SW 1271 (cell line): ENCODE measurements around the gene TRIM7.

Source experiments
- DNase-seq, 2 experiments: peaks; one replicate each; lab custom pipeline; 2025; lab: John Stamatoyannopoulos, UW

Gene TRIM7

DNA sequence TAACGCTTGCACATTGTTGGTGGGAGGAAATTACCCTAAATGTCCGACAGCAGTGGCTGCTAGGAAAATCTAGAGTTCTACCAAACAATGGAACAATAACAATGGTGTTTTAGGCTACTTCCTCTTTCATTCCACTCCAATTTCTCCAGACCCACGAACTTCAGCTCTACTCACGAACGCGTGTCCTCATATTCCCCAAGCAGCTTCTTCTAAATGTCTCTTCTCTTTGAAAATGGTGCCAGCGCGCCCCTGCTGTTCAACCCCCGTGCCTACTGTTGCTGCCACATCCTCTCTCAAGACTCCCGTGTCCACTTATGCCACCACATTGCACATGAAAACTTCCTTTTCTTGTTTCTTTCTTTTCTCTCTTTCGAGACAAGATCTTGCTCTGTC, 32.0 kb downstream of the TRIM7 start:
- DNase-seq = no peak

DNA sequence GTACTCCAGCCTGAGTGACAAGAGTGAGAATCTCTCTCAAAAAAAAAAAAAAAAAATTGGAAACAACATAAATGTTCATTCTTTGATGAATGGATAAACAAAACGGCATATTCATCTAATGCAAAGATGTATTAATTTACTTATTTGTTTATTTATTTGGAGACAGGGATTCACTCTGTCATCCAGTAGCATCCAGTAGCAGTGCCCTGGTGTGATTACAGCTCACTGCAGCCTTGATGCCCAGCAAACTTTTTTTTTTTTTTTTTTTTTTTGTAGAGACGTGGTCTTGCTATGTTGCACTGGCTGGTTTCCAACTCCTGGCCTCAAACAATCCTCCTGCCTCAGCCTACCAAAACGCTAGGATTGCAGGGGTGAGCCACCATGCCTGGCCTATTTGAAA, 33.2 kb downstream of the TRIM7 start:
- no peak for DNase-seq

DNA sequence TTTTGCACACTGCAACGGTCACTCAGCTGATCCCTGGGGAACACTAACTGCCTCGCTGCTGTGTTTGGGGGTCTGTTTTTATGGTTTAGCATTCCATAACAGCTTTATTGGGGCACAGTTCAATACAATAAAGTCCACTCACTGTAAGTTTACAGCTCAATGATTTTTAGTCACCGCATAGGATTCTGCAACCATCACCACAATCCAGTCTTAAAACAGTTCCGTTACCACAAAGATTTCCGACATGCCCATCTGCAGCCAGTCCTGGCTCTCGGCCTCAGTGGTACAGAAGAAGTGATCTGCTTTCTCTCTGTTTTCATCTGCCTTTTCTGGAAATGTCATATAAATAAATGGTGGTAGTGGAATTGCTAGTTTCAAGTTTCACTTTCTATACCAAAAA, 34.0 kb downstream of the TRIM7 start:
- no peak for DNase-seq

DNA sequence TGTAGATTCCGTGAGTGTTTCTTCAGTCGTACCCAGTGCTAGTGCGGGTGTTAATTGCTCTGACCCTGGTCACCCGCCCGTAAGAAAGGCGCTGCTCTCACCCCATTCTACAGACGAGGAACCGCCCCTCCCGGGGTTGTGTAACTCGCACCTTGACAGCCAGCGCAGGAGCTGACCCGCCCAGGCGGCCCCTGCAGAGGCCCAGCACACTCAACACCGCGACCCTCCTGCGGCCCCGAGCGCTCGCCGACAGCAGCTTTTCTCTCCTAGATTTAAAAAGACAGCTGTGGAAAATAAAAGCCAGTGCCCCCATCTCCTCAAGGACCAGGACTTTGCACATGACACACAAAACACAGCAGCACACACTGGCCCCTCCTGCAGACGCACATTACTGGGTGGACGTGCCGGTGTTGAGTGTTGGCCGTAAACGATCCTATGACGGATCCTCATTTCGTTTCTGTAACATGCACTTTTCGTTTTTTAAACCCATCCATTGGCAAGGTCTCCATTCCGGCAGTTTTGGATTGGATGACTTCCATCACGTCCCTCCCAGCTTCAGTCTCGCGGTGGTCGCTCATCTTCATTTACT, 34.7 kb downstream of the TRIM7 start:
- DNase-seq = no peak

DNA sequence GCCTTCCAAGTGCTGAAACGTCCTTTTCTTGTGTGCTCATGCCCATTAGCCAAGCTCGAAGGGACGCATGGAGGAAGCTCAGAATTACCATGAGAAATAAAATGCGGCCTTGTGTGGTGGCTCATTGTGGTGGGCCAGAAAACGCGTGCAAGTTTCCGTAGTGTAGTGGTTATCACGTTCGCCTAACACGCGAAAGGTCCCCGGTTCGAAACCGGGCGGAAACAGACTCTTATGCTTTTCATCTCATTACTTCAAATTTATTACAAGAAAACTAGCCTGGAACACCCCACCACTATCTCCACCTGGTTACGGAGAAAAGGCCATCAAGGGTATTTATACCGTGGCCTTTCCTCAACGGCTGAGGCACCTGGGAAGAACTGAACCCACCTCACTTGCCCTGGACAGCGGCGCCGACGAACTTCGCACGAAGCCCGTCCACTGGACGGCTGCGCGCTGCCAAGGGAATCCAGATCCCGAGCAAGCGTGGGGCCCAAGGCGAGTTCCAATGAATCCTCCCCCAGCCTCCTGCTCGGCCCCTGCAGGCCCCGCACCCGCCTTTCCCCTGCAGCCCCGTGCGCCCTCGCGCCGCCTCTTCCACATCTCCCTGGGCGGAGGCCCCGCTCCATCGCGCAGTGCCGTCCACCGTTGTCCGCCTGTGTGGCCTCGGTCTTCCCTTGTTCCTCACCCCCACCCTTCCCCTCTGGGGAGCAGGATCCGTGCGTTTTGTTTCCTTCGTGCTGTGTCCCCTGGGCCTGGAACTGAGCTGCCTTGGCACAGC, 35.3 kb downstream of the TRIM7 start:
- DNase-seq = peak; percentile 48 to 49

DNA sequence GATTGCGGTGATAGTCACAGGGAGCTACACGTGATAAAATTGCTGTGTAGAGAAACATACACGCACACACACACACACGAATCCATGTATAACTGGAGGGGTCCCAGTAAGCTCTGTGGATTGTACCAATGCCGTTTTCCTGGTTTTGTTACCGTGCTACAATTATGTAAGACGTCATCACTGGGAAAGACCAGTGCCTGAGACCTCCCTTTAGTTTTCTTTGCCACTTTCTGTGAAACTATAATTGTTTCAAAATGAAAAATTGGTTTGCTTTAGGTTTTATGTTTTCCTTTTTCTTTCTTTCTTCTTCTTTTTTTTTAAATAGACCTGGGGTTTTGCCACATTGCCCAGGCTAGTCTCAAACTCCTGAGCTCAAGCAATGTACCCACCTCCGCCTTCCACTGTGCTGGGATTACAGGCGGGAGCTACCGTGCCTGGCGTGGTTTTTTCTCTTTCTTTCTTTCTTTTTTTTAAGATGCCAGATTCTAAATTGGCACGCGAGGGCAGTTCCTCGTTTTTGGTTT, 36.3 kb downstream of the TRIM7 start:
- DNase-seq = no peak

DNA sequence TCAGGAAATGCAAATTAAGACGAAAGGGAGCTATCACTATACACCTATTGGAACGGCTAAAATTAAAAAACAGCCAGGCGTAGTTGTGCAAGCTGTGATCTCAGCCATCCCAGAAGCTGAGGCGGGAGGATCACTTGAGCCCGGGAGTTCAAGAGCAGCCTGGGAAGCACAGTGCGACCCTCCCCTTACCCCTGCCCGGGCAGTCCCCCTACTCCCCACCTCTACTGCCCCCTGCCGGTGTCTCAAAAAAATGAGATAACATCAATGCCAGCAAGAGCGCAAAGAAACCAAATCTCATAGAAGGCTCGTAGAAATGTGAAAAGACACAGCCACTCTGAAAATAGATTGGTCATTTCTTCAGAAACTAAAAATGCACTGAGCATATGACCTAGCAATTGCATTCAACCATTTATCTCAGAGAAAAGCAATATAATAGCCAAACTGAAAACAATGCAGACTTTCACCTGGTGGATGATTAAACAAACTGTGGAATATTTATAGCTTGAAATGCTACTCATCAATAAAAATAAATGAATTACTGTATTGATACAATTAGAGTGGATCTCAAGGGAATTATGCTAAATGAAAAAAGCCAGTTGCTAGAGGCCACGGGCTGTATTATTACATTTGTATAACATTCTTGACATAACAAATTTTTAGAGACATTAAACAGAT, 37.0 kb downstream of the TRIM7 start:
- DNase-seq = peak in 1 of 2 experiments; percentile 18

DNA sequence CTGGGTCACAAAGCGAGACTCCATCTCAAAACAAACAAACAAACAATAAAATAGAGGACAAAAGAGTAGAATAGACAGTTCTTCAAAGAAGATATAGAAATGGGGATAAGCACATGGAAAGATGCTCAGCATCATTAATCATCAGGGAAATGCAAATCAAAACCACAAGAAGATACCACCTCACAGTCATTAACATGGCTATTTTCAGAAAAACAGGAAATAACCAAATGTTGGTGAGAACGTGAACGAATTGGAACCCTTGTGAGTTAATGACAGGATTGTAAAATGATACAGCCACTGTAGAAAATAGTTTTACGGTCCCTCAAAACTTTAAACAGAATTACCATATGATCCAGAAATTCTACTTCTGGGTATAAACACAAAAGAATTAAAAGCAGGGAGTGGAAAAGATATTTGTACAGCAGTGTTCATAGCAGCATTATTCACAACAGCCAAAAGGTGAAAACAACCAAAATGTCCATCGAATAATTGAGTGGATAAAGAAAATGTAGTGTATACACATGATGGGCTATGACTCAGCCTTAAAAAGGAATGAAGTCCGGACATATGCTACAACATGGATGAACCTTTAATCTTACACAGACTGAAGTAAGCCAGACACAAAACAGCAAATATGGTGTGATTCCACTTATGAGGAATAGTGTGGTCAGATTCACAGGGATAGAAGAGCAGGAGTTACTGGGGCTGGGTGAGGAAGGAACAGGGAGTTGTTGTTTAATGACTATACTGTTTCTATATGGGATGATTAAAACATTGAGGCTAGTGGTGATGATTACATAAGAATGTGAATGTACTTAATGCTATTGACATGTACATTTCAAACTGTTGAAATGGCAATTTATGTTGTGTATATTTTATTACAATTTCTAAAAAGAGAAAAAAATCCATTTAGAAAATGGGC, 37.9 kb downstream of the TRIM7 start:
- DNase-seq = no peak

DNA sequence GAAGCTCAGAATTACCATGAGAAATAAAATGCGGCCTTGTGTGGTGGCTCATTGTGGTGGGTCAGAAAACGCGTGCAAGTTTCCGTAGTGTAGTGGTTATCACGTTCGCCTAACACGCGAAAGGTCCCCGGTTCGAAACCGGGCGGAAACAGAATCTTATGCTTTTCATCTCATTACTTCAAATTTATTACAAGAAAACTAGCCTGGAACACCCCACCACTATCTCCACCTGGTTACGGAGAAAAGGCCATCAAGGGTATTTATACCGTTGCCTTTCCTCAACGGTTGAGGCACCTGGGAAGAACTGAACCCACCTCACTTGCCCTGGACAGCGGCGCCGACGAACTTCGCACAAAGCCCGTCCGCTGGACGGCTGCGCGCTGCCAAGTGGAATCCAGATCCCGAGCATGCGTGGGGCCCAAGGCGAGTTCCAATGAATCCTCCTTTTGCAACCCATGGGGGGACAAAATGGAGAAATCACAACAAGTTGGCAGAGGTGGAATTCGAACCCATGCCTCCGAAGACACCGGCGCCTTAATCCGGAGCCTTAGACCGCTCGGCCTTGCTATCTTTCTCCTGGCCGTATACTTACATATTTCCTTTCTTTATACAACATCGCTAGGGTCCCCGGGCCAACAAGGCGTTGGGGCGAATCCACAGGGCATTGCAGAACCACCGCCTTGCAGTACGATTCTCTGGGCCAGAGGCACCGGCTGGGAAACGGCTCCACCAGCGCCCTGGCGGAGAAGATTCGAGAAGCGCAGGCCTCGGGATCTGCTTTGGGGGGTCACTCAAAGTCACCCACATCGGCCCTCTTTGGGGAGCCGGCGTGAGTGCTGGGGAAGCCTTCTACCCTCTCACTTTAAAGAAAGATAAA, 40.7 kb downstream of the TRIM7 start:
- no peak for DNase-seq

DNA sequence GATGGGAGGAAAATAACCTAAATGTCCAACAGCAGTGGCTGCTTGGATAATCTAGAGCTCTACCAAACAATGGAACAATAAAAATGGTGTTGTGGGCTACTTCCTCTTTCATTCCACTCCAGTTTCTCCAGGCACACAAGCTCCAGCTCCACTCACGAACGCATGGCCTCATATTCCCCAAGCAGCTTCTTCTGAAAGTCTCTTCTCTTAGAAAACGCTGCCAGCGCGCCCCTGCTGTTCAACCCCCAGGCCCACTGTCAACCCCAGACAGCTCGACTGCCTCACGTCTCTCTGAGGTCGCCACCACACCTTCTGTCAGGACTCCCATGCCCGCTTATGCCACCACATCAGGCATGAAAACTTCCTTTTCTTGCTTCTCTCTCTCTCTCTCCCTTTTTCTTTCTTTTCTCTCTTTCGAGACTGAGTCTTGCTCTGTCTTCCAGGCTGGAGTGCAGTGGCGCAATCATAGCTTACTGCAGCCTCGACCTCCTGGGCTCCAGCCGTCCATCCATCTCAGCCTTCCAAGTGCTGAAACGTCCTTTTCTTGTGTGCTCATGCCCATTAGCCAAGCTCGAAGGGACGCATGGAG, 41.4 kb downstream of the TRIM7 start:
- no peak for DNase-seq

DNA sequence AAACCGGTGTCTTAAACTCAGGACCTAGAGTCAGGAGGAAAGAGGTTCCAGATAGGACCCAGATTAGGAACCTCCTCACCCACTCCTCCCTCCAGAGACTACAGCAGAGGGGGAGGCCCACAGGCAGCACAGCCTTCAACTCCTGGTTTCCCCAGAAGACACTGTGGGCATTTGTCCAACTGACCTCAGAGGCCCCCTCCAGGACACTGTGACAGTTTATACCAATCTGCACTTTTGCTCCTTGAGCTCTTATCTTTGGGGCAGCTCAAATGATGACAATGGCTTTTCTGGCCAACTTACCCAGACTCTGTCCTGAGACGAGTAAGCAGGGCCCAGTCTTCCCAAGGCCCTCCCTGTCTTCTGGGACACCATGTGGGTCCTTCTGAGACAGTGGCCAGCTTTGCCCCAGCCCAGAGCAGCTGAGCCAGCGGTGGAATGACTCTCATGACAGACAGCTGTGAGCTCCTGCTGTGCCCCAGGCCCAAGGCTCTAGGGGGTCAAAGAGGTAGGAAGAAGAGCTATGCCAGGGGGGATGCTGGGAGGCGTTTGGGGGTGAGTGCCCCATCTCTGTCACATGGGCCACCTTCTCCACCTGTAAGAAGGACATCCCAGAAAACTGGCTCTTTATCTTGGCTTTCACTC, 43.3 kb downstream of the TRIM7 start:
- DNase-seq = no peak

DNA sequence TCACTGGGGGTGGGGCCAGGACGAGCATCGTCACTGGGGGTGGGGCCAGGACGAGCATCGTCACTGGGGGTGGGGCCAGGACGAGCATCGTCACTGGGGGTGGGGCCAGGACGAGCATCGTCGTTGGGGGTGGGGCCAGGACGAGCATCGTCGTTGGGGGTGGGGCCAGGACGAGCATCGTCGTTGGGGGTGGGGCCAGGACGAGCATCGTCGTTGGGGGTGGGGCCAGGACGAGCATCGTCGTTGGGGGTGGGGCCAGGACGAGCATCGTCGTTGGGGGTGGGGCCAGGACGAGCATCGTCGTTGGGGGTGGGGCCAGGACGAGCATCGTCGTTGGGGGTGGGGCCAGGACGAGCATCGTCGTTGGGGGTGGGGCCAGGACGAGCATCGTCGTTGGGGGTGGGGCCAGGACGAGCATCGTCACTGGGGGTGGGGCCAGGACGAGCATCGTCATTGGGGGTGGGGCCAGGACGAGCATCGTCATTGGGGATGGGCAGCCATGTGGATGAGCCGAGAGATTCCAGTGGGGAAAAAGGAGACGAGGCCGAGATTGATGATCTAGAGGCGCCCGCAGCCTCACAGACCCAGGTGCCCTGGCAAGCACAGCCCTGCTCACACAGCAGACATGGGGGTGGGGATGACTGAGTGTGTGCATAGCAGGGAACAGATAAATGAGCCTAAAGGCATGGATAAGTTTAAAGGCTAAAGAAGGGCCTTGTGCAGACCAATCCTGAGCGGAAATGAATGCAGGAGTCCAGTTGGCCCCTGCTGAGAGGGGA, 44.1 kb downstream of the TRIM7 start:
- DNase-seq = peak in 1 of 2 experiments; percentile 11

DNA sequence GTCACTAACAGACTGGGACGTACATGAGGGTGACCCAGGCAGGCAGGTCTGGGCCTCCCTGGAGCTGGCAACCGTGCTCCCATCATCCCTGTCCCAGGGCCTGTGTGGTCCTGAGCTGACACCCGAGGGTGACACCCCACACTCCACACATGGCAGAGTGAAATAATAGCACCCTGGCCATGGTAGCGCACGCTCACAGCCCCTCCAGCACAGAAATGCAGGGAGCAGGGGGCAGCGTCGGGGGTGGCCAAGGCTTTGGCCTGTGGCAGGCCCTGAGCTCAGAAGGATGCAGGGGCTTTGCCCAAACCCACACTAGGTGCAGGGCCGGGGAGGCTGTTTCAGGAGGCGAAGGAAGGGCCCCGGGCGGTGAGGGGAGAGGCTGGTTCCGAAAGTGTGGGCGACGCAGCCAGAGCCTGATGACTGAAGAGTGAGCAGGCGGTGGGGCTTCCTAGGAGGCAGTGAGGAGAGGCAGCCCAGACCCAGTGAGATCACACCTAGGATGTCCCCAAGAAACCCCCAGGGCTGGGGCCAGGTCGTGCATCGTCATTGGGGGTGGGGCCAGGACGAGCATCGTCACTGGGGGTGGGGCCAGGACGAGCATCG, 44.7 kb downstream of the TRIM7 start:
- no peak for DNase-seq

DNA sequence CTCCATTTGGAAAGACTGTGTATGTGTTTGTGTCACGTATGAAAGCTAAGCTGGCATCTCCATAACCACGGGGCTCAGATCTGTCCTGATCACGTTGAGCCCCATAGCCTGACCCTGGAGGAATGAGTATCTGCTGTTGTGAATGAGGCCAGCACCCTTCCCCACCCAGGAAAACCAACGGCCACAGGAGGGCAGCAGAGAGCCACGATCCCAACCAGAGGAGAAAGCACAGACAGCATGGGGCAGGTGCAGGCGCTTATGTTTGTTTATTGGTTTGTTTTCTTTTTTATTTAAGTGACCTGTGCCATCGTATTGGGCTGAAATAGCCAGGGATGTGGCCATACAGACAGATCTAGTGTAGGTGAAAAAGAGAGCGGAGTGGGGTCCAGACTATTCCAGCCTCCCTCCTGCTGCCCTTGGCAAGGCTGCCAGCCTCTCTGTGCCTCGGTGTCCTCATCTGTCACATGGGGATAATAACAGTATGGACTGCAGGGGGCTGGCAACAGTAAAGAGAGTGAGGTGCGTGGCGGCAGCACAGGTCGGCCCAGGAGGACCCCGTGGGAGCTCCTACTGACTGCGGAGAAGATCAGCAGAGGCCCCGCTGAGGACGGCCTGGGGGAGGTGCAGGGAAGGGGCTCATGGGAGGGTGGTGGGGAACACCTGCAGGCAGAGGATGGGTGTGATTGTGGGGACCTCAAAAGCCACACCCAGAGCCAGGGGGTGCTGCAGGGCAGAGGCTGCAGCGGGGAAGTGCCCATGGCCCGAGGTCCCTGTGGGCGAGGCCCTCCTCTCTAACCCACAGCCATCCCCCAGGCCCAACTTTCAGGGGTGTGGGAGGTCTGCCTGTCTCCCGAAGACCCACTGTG, 45.5 kb downstream of the TRIM7 start:
- peak; percentile 74 to 85 for DNase-seq

DNA sequence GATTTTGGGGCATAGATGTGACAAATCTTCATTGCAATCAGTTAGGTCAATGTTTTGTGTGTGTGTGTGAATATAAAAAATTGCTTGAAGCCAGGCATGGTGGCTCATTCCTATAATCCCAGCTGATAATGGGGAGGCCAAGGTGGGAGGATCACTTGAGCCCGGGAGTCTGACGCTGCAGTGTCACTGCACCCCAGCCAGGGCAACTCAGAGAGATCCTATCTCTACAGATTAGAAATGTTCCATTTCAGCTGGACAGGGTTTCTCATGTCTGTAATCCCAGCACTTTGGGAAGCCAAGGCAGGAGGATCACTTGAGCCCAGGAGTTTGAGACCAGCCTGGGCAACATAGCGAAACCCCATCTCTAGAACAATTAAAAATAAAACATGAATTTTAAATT, 46.1 kb downstream of the TRIM7 start:
- DNase-seq = no peak

DNA sequence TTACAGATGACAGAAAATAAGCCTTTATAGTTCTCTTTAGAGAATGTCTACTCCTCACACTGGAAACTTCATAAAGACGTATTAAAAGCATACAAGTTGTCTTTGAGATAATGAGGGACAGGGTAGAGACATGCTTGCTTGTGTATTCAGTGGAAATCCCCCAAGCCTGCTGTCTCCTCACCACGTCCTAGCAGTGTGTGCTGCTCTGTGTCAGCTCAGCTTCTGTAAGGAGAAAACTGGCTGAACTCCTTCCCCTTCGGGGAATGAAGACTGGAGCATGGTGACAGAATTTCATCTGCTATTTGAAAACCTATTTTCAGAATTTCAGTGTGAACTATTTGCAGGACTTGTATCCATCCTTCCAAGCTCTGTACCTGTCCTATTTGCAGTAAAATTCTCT, 48.2 kb downstream of the TRIM7 start:
- no peak for DNase-seq

DNA sequence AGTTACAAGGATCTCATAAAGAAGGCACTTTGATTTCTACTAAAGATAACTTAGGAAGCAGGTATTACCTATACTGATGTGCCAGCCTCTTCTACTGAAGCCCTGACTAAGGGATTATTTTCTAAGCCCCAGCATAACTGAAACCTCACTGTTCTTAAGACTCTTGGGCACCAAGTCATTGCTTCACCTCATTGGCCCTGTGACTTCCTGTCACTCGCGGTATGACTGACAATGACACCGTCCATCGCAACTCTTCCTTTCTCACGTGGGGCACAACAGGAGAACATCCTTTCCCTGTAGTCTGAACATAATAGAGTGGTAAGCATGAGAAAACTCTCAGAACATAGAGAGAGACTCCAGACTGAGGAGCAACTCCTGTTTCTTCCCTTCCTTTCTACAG, 51.2 kb downstream of the TRIM7 start:
- DNase-seq = no peak

DNA sequence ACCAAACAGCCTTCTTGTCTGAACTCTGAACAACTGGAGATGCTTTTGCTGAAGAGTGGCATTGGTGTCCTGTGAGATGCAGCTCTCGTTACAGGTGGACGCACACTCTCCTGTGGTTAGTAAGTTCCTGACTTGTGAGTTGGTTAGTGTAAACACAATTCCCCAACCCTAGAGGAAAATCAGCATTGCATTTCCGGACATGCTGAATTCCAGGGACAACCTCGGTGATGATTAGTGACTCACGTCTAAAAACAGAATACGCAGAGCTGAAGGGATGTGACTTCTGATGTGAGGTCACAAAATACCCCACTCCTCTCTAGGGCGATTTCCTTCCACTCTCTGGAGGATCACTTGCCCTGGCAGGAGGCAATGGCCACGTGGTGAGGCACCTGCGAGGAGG, 52.6 kb downstream of the TRIM7 start:
- DNase-seq = peak in 1 of 2 experiments; percentile 51
